IMR-90 (cell line): ENCODE measurements around the gene TBC1D17. TPM values are rescaled to one million over a fixed set of nuclear protein-coding genes. Genes with fewer than 3 reads are reported as not detected.

Experiments
- ATAC-seq: fragments of 200-7000 bp; cut with Tn5 transposase; 2 replicates; pipeline ENCODE4 v1.9.1; 2020; ENCODE audit warnings: low read depth, mild to moderate bottlenecking, moderate library complexity
- BruUV-seq: library from RNA; stranded (reverse); fragments of 400-500 nt; replicated peaks from 2 replicates; lab custom pipeline; 2021; lab: Mats Ljungman, UMichigan
- CTCF ChIA-PET: fragments of 300-600 bp; formaldehyde crosslinking; extraction: SDS; loops from one replicate; lab custom pipeline; 2021; ENCODE audit warnings: antibody characterized with exemption; lab: Yijun Ruan, JAX
- POLR2A ChIA-PET: fragments of 300-600 bp; sonication (Branson Sonifier 250); formaldehyde crosslinking; loops from one replicate; lab custom pipeline; 2022; ENCODE audit warnings: antibody characterized with exemption; ENCODE audit not compliant: unreplicated experiment; lab: Charles Lee
- DNase-seq: peaks from one replicate; pipeline ENCODE4 v3.0.0; 2013
- H2AFZ ChIP-seq: replicated peaks from 2 replicates; pipeline ENCODE3; 2013; ENCODE audit warnings: low read length, mild to moderate bottlenecking; ENCODE audit not compliant: poor library complexity
- H2AK5ac ChIP-seq: 2 replicates; pipeline ENCODE4 v1.6.1; 2013; ENCODE audit warnings: low read depth, low read length, inconsistent platforms
- H2AK9ac ChIP-seq: replicated peaks from 2 replicates; pipeline ENCODE3; 2013; ENCODE audit warnings: mild to moderate bottlenecking, low read depth, low read length, moderate library complexity; ENCODE audit not compliant: poor library complexity
- H2BK120ac ChIP-seq: 2 replicates; pipeline ENCODE4 v1.6.1; 2013; ENCODE audit warnings: low read depth, low read length, inconsistent platforms
- H2BK15ac ChIP-seq: 3 replicates; pipeline ENCODE4 v1.6.1; 2013; ENCODE audit warnings: low read depth, low read length, inconsistent platforms
- H2BK20ac ChIP-seq: 2 replicates; pipeline ENCODE4 v1.6.1; 2013; ENCODE audit warnings: low read depth, mild to moderate bottlenecking, inconsistent platforms, low read length, moderate library complexity
- H2BK5ac ChIP-seq: 2 replicates; pipeline ENCODE4 v1.6.1; 2013; ENCODE audit warnings: mild to moderate bottlenecking, low read depth, low read length, inconsistent platforms; ENCODE audit not compliant: poor library complexity, severe bottlenecking
- H3K14ac ChIP-seq: replicated peaks from 2 replicates; pipeline ENCODE4 v1.6.1; 2013; ENCODE audit warnings: low read depth, low read length, inconsistent platforms
- H3K18ac ChIP-seq: 2 replicates; pipeline ENCODE4 v1.6.1; 2013; ENCODE audit warnings: low read depth, low read length, control low read depth
- H3K23ac ChIP-seq: 2 replicates; pipeline ENCODE4 v1.6.1; 2013; ENCODE audit warnings: low read depth, low read length, inconsistent platforms
- H3K27ac ChIP-seq: 2 replicates; pipeline ENCODE4 v1.5.1; 2013; ENCODE audit warnings: mild to moderate bottlenecking, control low read depth, low read length; ENCODE audit not compliant: insufficient read depth
- H3K27me3 ChIP-seq: 2 replicates; pipeline ENCODE4 v1.6.1; 2013; ENCODE audit warnings: low read length; ENCODE audit not compliant: control insufficient read depth, insufficient read depth
- H3K36me3 ChIP-seq: 2 replicates; pipeline ENCODE4 v1.6.1; 2013; ENCODE audit warnings: low read length, mixed read lengths; ENCODE audit not compliant: control insufficient read depth, insufficient read depth
- H3K4ac ChIP-seq: 2 replicates; pipeline ENCODE4 v1.6.1; 2013; ENCODE audit warnings: low read depth, low read length, inconsistent platforms
- H3K4me1 ChIP-seq: 2 replicates; pipeline ENCODE4 v1.6.1; 2013; ENCODE audit warnings: low read length, mixed read lengths; ENCODE audit not compliant: control insufficient read depth, insufficient read depth
- H3K4me2 ChIP-seq: 2 replicates; pipeline ENCODE4 v1.6.1; 2013; ENCODE audit warnings: low read depth, mild to moderate bottlenecking, control low read depth, low read length, moderate library complexity
- H3K4me3 ChIP-seq: 2 replicates; pipeline ENCODE4 v1.5.1; 2013; ENCODE audit warnings: low read depth, mild to moderate bottlenecking, control low read depth, low read length, moderate library complexity; ENCODE audit not compliant: insufficient read depth
- H3K56ac ChIP-seq: 2 replicates; pipeline ENCODE4 v1.6.1; 2013; ENCODE audit warnings: low read length, inconsistent platforms; ENCODE audit not compliant: insufficient read depth; ENCODE audit errors: extremely low read depth
- H3K79me1 ChIP-seq, 2 experiments: 2 replicates each; pipeline ENCODE4 v1.6.1; 2013; ENCODE audit warnings: low read length in 2 of 2, inconsistent platforms in 1 of 2, low read depth in 1 of 2
- H3K9ac ChIP-seq: 2 replicates; pipeline ENCODE4 v1.6.1; 2013; ENCODE audit warnings: low read depth, low read length, control low read depth
- H3K9me1 ChIP-seq: 2 replicates; pipeline ENCODE4 v1.6.1; 2013; ENCODE audit warnings: low read length, inconsistent platforms; ENCODE audit not compliant: insufficient read depth
- H3K9me3 ChIP-seq: 2 replicates; pipeline ENCODE4 v1.6.1; 2013; ENCODE audit warnings: low read length; ENCODE audit not compliant: control insufficient read depth, insufficient read depth
- H4K20me1 ChIP-seq: 2 replicates; pipeline ENCODE4 v1.6.1; 2013; ENCODE audit warnings: low read length, inconsistent platforms; ENCODE audit not compliant: insufficient read depth
- H4K5ac ChIP-seq: 2 replicates; pipeline ENCODE4 v1.6.1; 2013; ENCODE audit warnings: mild to moderate bottlenecking, low read depth, low read length, control low read depth
- H4K8ac ChIP-seq, 2 experiments: 2 replicates each; pipeline ENCODE4 v1.6.1; 2013; ENCODE audit warnings: low read depth in 2 of 2, low read length in 2 of 2, control low read depth in 1 of 2, inconsistent platforms in 1 of 2
- H4K91ac ChIP-seq: 2 replicates; pipeline ENCODE4 v1.6.1; 2013; ENCODE audit warnings: low read depth, low read length, inconsistent platforms; ENCODE audit not compliant: insufficient read depth
- BHLHE40 ChIP-seq: fragments of 150-350 bp; IDR thresholded peaks from 2 replicates; pipeline ENCODE4 v1.6.1; 2016; ENCODE audit warnings: mild to moderate bottlenecking, low read depth, low read length
- CEBPB ChIP-seq: IDR thresholded peaks from 2 replicates; pipeline ENCODE4 v1.6.1; 2012; ENCODE audit warnings: low read depth, low read length, improper control_type of control experiment
- CHD1 ChIP-seq: IDR thresholded peaks from 2 replicates; pipeline ENCODE4 v1.6.1; 2012; ENCODE audit warnings: low read depth, low read length, improper control_type of control experiment
- FOS ChIP-seq: fragments of 150-350 bp; IDR thresholded peaks from 2 replicates; pipeline ENCODE4 v1.6.1; 2016; ENCODE audit warnings: low read depth, low read length
- MAFK ChIP-seq: IDR thresholded peaks from 2 replicates; pipeline ENCODE4 v1.6.1; 2012; ENCODE audit warnings: low read depth, low read length, improper control_type of control experiment
- MAZ ChIP-seq: IDR thresholded peaks from 2 replicates; pipeline ENCODE4 v1.6.1; 2012; ENCODE audit warnings: low read depth, mild to moderate bottlenecking, low read length, improper control_type of control experiment, moderate library complexity, borderline replicate concordance
- MXI1 ChIP-seq: IDR thresholded peaks from 2 replicates; pipeline ENCODE4 v1.6.1; 2012; ENCODE audit warnings: low read depth, mild to moderate bottlenecking, low read length, moderate library complexity, borderline replicate concordance
- NFE2L2 ChIP-seq: fragments of 150-350 bp; IDR thresholded peaks from 2 replicates; pipeline ENCODE4 v1.6.1; 2016; ENCODE audit warnings: low read depth, mild to moderate bottlenecking, low read length
- POLR2A ChIP-seq: IDR thresholded peaks from 2 replicates; pipeline ENCODE4 v1.6.1; 2012; ENCODE audit warnings: mild to moderate bottlenecking, low read depth, low read length
- RAD21 ChIP-seq: IDR thresholded peaks from 2 replicates; pipeline ENCODE4 v1.6.1; 2012; ENCODE audit warnings: low read length, improper control_type of control experiment
- RCOR1 ChIP-seq: IDR thresholded peaks from 2 replicates; pipeline ENCODE4 v1.6.1; 2012; ENCODE audit warnings: mild to moderate bottlenecking, low read length, improper control_type of control experiment; ENCODE audit not compliant: insufficient replicate concordance
- RFX5 ChIP-seq: IDR thresholded peaks from 2 replicates; pipeline ENCODE4 v1.8.0; 2012; ENCODE audit warnings: low read depth, mild to moderate bottlenecking, low read length, moderate library complexity
- SMC3 ChIP-seq: fragments of 150-350 bp; IDR thresholded peaks from 2 replicates; pipeline ENCODE4 v1.6.1; 2016; ENCODE audit warnings: low read depth, mild to moderate bottlenecking, antibody characterized with exemption, low read length, moderate library complexity
- WGBS, 2 experiments: methylation state at CpG; one replicate each; pipeline versions ENCODE4 v1.1.5 to v1.1.7; 2013; ENCODE audit warnings: missing lambda C conversion rate in 2 of 2; ENCODE audit not compliant: insufficient read length in 1 of 2; ENCODE audit errors: extremely low coverage in 2 of 2; 5-methylcytosine and 5-hydroxymethylcytosine counted together
- dilution Hi-C: fragments of 300-500 bp; cut with HindIII; formaldehyde crosslinking; loops from one replicate; pipeline ENCODE4 v1.14.3; 2018; ENCODE audit warnings: low sequenced_read_pairs; ENCODE audit not compliant: unreplicated experiment
- in situ Hi-C: fragments of 300-500 bp; cut with MboI; formaldehyde crosslinking; loops from 3 replicates; pipeline ENCODE4 v1.14.3; 2019; ENCODE audit warnings: low sequenced_read_pairs, inconsistent platforms, mixed read lengths
- intact Hi-C: fragments of 100-400 bp; cut with micrococcal nuclease; formaldehyde crosslinking; loops from 2 replicates; pipeline ENCODE4 v1.10.0; 2022
- polyA plus RNA-seq, 3 experiments: library from polyadenylated mRNA; depleted of rRNA; stranded (reverse); fragments of >200 nt; gene quantifications; 2 replicates each; pipeline ENCODE4 v1.2.3, GENCODE V29; 2012; ENCODE audit warnings: low replicate concordance in 1 of 3
- total RNA-seq: library from RNA; depleted of rRNA; stranded (reverse); fragments of >200 nt; gene quantifications from 2 replicates; pipeline ENCODE4 v1.2.3, GENCODE V29; 2012
- TF ChIP-seq, protein P1 (sequence below): fragments of 150-350 bp; IDR thresholded peaks from 2 replicates; pipeline ENCODE4 v1.6.1; 2016; ENCODE audit warnings: low read depth, mild to moderate bottlenecking, low read length, moderate library complexity, borderline replicate concordance
- TF ChIP-seq, protein P2 (sequence below): fragments of 150-350 bp; IDR thresholded peaks from 2 replicates; pipeline ENCODE4 v1.6.1; 2017; ENCODE audit warnings: mild to moderate bottlenecking, antibody characterized with exemption, low read length, low read depth
- TF ChIP-seq, protein P3 (sequence below): conservative IDR thresholded peaks from 2 replicates; pipeline ENCODE4 v1.5.1; 2012; ENCODE audit warnings: mild to moderate bottlenecking, low read depth, low read length, improper control_type of control experiment

TBC1D17 gene
- total and polyA plus RNA-seq, 2 of the 4 experiments (the other 2 are of a cell fraction), result 1.1 to 27.8 TPM

DNA sequence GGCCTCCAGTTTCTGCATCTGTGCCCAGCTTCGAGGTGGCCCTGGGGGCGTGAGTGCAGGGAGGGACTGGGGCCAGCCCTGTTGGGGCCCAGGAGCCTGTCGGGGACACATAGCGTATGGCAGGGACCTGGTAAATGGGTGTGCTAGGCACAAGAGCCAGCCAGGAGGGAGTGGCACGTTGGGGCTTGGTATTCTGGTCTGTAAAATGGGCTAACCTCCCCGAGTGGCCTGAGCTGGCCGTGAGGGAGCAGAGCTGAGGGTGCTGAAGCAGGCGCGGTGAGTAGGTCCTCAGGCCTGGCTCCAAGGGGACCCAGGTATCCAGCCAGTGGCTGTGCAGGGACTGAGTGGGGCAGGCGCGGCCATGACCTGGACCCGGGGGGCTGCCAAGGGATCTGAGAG is 22.2 kb upstream of the TBC1D17 start:
- no peak overlapping the region for H2BK15ac ChIP-seq
- H4K91ac ChIP-seq, result no peak overlapping the region
- peaks cover 78% of the 10 kb centered on the region for H4K20me1 ChIP-seq
- H3K23ac ChIP-seq, result no peak overlapping the region
- no peak overlapping the region for H2BK5ac ChIP-seq
- no peak overlapping the region for H2BK20ac ChIP-seq
- no peak overlapping the region for H3K27ac ChIP-seq
- H3K9me3 ChIP-seq, result no peaks in the 10 kb centered on the region
- no peak overlapping the region for H2AK5ac ChIP-seq
- intact Hi-C loops, result no loop called here
- WGBS, 2 experiments, result 91% methylated on average over 11 of the region's 12 CpGs; no CpG with 5 or more reads in 1 of the 2 experiments
- no peak overlapping the region for H2AFZ ChIP-seq
- ChIA-PET CTCF (no interaction called here), POLR2A (interaction anchor here (0.5 kb wide), 1 partner anchor 12 kb away, joined by 7 read pairs; the partner anchor contains the start of gene PNKP)
- H3K14ac ChIP-seq, result no peak overlapping the region
- DNase-seq (no peak), ATAC-seq (no peak)
- dilution Hi-C loops, result no loop called here
- H3K4me2 ChIP-seq, result no peak overlapping the region
- no peak overlapping the region for H2BK120ac ChIP-seq
- H2AK9ac ChIP-seq, result peak overlapping the region; percentile 66
- peaks cover 20% of the 10 kb centered on the region for H3K4me1 ChIP-seq
- H4K5ac ChIP-seq, result no peak overlapping the region
- no peak overlapping the region for H3K9ac ChIP-seq
- peaks cover 15% of the 10 kb centered on the region for H3K9me1 ChIP-seq
- H3K79me1 ChIP-seq, result peaks cover 4 to 73% of the 10 kb centered on the region in 2 experiments
- no peak overlapping the region for H3K56ac ChIP-seq
- H3K4me3 ChIP-seq, result no peak overlapping the region
- TF ChIP-seq SMC3, result no peak
- no peak for TF ChIP-seq MAFK
- TF ChIP-seq MAZ, result no peak
- no peak for TF ChIP-seq BHLHE40
- TF ChIP-seq RFX5, result no peak
- TF ChIP-seq MXI1, result no peak
- TF ChIP-seq, protein P1, sequence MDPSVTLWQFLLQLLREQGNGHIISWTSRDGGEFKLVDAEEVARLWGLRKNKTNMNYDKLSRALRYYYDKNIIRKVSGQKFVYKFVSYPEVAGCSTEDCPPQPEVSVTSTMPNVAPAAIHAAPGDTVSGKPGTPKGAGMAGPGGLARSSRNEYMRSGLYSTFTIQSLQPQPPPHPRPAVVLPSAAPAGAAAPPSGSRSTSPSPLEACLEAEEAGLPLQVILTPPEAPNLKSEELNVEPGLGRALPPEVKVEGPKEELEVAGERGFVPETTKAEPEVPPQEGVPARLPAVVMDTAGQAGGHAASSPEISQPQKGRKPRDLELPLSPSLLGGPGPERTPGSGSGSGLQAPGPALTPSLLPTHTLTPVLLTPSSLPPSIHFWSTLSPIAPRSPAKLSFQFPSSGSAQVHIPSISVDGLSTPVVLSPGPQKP, result no peak
- TF ChIP-seq RAD21, result no peak
- TF ChIP-seq CHD1, result no peak
- no peak for TF ChIP-seq FOS
- TF ChIP-seq, protein P2, sequence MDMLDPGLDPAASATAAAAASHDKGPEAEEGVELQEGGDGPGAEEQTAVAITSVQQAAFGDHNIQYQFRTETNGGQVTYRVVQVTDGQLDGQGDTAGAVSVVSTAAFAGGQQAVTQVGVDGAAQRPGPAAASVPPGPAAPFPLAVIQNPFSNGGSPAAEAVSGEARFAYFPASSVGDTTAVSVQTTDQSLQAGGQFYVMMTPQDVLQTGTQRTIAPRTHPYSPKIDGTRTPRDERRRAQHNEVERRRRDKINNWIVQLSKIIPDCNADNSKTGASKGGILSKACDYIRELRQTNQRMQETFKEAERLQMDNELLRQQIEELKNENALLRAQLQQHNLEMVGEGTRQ, result no peak
- TF ChIP-seq RCOR1, result no peak
- no peak for TF ChIP-seq POLR2A
- no peak for TF ChIP-seq CEBPB
- TF ChIP-seq, protein P3, sequence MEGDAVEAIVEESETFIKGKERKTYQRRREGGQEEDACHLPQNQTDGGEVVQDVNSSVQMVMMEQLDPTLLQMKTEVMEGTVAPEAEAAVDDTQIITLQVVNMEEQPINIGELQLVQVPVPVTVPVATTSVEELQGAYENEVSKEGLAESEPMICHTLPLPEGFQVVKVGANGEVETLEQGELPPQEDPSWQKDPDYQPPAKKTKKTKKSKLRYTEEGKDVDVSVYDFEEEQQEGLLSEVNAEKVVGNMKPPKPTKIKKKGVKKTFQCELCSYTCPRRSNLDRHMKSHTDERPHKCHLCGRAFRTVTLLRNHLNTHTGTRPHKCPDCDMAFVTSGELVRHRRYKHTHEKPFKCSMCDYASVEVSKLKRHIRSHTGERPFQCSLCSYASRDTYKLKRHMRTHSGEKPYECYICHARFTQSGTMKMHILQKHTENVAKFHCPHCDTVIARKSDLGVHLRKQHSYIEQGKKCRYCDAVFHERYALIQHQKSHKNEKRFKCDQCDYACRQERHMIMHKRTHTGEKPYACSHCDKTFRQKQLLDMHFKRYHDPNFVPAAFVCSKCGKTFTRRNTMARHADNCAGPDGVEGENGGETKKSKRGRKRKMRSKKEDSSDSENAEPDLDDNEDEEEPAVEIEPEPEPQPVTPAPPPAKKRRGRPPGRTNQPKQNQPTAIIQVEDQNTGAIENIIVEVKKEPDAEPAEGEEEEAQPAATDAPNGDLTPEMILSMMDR, result no peak
- TF ChIP-seq NFE2L2, result no peak
- BruUV-seq, result no TSS peak
- no peaks in the 10 kb centered on the region for H3K27me3 ChIP-seq
- H4K8ac ChIP-seq, result no peak overlapping the region
- H3K18ac ChIP-seq, result no peak overlapping the region
- no peak overlapping the region for H3K4ac ChIP-seq
- in situ Hi-C loops, result loop anchor here (10.0 kb wide), 1 partner anchor 170 kb away; the partner anchor contains the start of gene ADM5
- H3K36me3 ChIP-seq, result peaks cover 59% of the 10 kb centered on the region
